HepG2 (cell line): ENCODE data around the gene MRNIP. TPM values are rescaled to one million over a fixed set of nuclear protein-coding genes. Genes with fewer than 3 reads are reported as not detected.

Experiments used
- ATAC-seq: fragments of 200-7000 bp; cut with Tn5 transposase; 3 replicates; pipeline ENCODE4 v1.9.1; 2020; ENCODE audit warnings: mild to moderate bottlenecking, moderate library complexity
- BruUV-seq: library from RNA; stranded (reverse); fragments of 400-500 nt; replicated peaks from 2 replicates; lab custom pipeline; 2021; lab: Mats Ljungman, UMichigan
- CTCF ChIA-PET: fragments of 300-600 bp; formaldehyde crosslinking; extraction: SDS; loops from one replicate; lab custom pipeline; 2021; ENCODE audit warnings: low total read pairs, inconsistent platforms, low intra/inter-chr PET ratio; lab: Yijun Ruan, JAX
- POLR2A ChIA-PET: fragments of 350-600 bp; sonication (Branson Sonifier 250); formaldehyde crosslinking; loops from one replicate; lab custom pipeline; 2020; ENCODE audit warnings: antibody characterized with exemption, inconsistent platforms; lab: Yijun Ruan, JAX
- DNase-seq: peaks from one replicate; pipeline ENCODE4 v3.0.0-alpha.2; 2015; ENCODE audit warnings: low spot score
- FAIRE-seq: peaks from 3 replicates; lab custom pipeline; 2011; peaks lifted over from hg19 to GRCh38; lab: Jason Lieb, UNC
- H2AFZ ChIP-seq: one replicate; pipeline ENCODE4 v1.6.1; 2011; ENCODE audit warnings: low read length, inconsistent platforms
- H3K27ac ChIP-seq: fragments of 300-600 bp; 3 replicates; pipeline ENCODE4 v1.8.0; 2011; ENCODE audit warnings: mixed run types, mild to moderate bottlenecking, mixed read lengths, low read length, inconsistent platforms; ENCODE audit not compliant: insufficient read depth; ENCODE audit errors: extremely low read length
- H3K27me3 ChIP-seq, 2 experiments: fragments of 200-600 bp in 1 of 2; 2 replicates in 1 of 2; 3 replicates in 1 of 2; pipeline versions ENCODE4 v1.6.0 to v1.8.0; 2011; ENCODE audit warnings: low read length in 2 of 2, mild to moderate bottlenecking in 2 of 2, moderate library complexity in 2 of 2, inconsistent platforms in 1 of 2; ENCODE audit not compliant: insufficient read depth in 2 of 2, control insufficient read depth in 1 of 2
- H3K36me3 ChIP-seq, 2 experiments: fragments of 200-600 bp in 1 of 2; replicated peaks in 1 of 2; 2 replicates in 1 of 2; 3 replicates in 1 of 2; pipeline versions ENCODE4 v1.5.1 to v1.8.0; 2011; ENCODE audit warnings: low read length in 2 of 2, inconsistent platforms in 1 of 2; ENCODE audit not compliant: insufficient read depth in 2 of 2, control insufficient read depth in 1 of 2
- H3K4me1 ChIP-seq: 2 replicates; pipeline ENCODE4 v1.5.1; 2012; ENCODE audit warnings: low read length, inconsistent platforms; ENCODE audit not compliant: insufficient read depth
- H3K4me2 ChIP-seq: 2 replicates; pipeline ENCODE4 v1.6.0; 2011; ENCODE audit warnings: low read depth, low read length, inconsistent platforms
- H3K4me3 ChIP-seq, 3 experiments: fragments of 200-600 bp in 1 of 3; sonication (generic), shearing (Covaris generic) in 1 of 3; replicated peaks in 1 of 3; 2 replicates each; pipeline ENCODE4 v1.5.1; 2011 to 2016; ENCODE audit warnings: low read length in 3 of 3, inconsistent platforms in 2 of 3, low read depth in 2 of 3, mild to moderate bottlenecking in 2 of 3, control low read depth in 1 of 3, mixed read lengths in 1 of 3; ENCODE audit not compliant: insufficient read depth in 1 of 3
- H3K79me2 ChIP-seq: one replicate; pipeline ENCODE4 v1.6.1; 2011; ENCODE audit warnings: low read length, inconsistent platforms; ENCODE audit not compliant: insufficient read depth
- H3K9ac ChIP-seq: 2 replicates; pipeline ENCODE4 v1.6.0; 2011; ENCODE audit warnings: mild to moderate bottlenecking, low read depth, low read length, inconsistent platforms; ENCODE audit not compliant: insufficient read depth
- H3K9me3 ChIP-seq: 2 replicates; pipeline ENCODE4 v1.5.1; 2012; ENCODE audit warnings: mild to moderate bottlenecking, low read length
- H4K20me1 ChIP-seq: 2 replicates; pipeline ENCODE4 v1.6.0; 2011; ENCODE audit warnings: inconsistent platforms, mild to moderate bottlenecking, low read length, moderate library complexity; ENCODE audit not compliant: insufficient read depth
- GATAD1 ChIP-seq: IDR thresholded peaks from 2 replicates; pipeline ENCODE4 v1.6.1; 2016; ENCODE audit warnings: missing genetic modification reagents, missing compliant biosample characterization
- GFI1 ChIP-seq: sonication (generic); formaldehyde crosslinking; IDR thresholded peaks from 2 replicates; pipeline ENCODE4 v1.5.0; 2020; ENCODE audit warnings: missing genetic modification reagents, mild to moderate bottlenecking, borderline replicate concordance
- KDM5B ChIP-seq: sonication (generic); formaldehyde crosslinking; IDR thresholded peaks from 2 replicates; pipeline ENCODE4 v1.4.0; 2020; ENCODE audit warnings: missing genetic modification reagents, mild to moderate bottlenecking, borderline replicate concordance
- NFE2L2 ChIP-seq: fragments of 150-350 bp; IDR thresholded peaks from 2 replicates; pipeline ENCODE4 v1.6.1; 2014; ENCODE audit warnings: low read length
- POLR2G ChIP-seq: fragments of 200-400 bp; formaldehyde crosslinking; IDR thresholded peaks from 2 replicates; pipeline ENCODE4 v1.6.1; 2018; ENCODE audit warnings: mild to moderate bottlenecking, low read depth, low read length, moderate library complexity
- RBM22 ChIP-seq: fragments of 200-400 bp; formaldehyde crosslinking; optimal IDR thresholded peaks from 2 replicates; pipeline ENCODE3; 2017; ENCODE audit warnings: mild to moderate bottlenecking, low read length, moderate library complexity
- ZNF451 ChIP-seq: sonication (generic); formaldehyde crosslinking; IDR thresholded peaks from 2 replicates; pipeline ENCODE4 v1.5.0; 2020; ENCODE audit warnings: mild to moderate bottlenecking, missing genetic modification reagents
- WGBS: methylation state at CpG from one replicate; pipeline ENCODE4 v1.1.6; 2017; ENCODE audit warnings: low lambda C conversion rate; 5-methylcytosine and 5-hydroxymethylcytosine counted together
- in situ Hi-C: cut with HindIII; loops from 2 replicates; pipeline ENCODE4 v1.10.0; 2017; ENCODE audit warnings: low pct_unique_long_range_greater_than_20kb; ENCODE audit not compliant: extremely low pct_ligation_motif_present
- intact Hi-C: fragments of 100-400 bp; cut with micrococcal nuclease; formaldehyde crosslinking; loops from one replicate; pipeline ENCODE4 v1.10.0; 2022; ENCODE audit not compliant: unreplicated experiment
- polyA plus RNA-seq, 8 experiments: library from polyadenylated mRNA; depleted of rRNA in 3 of 8; stranded (reverse) in 7 of 8; unstranded in 1 of 8; fragments of >200 nt; fragmentation: Illumina TruSeq in 4 of 8; extraction: Trizol in 4 of 8; gene quantifications; 2 replicates each; pipeline versions ENCODE4 v1.2.1 to v1.2.3, GENCODE V29; 2011 to 2016; ENCODE audit warnings: low read depth in 4 of 8, missing spikeins in 1 of 8, mixed read lengths in 1 of 8; ENCODE audit not compliant: insufficient read depth in 1 of 8
- total RNA-seq, 5 experiments: library from RNA; depleted of rRNA; stranded (reverse); fragments of >200 nt; fragmentation: Illumina TruSeq; extraction: Trizol; gene quantifications; 2 replicates each; pipeline ENCODE4 v1.2.3, GENCODE V29; 2016; ENCODE audit warnings: low read depth in 1 of 5
- TF ChIP-seq, protein P1 (sequence below): IDR thresholded peaks from 2 replicates; pipeline ENCODE4 v1.6.1; 2016; ENCODE audit warnings: low read depth, borderline replicate concordance
- TF ChIP-seq, protein P2 (sequence below): IDR thresholded peaks from 2 replicates; pipeline ENCODE4 v1.6.1; 2016; ENCODE audit warnings: low read depth, missing genetic modification reagents, missing compliant biosample characterization
- TF ChIP-seq, protein P3 (sequence below): sonication (generic); formaldehyde crosslinking; IDR thresholded peaks from 2 replicates; pipeline ENCODE4 v1.5.0; 2020; ENCODE audit warnings: missing genetic modification reagents, mild to moderate bottlenecking, borderline replicate concordance
- TF ChIP-seq, protein P4 (sequence below): sonication (generic); formaldehyde crosslinking; IDR thresholded peaks from 2 replicates; pipeline ENCODE4 v1.4.0; 2020; ENCODE audit warnings: missing genetic modification reagents
- TF ChIP-seq, protein P5 (sequence below): sonication (generic); formaldehyde crosslinking; IDR thresholded peaks from 2 replicates; pipeline ENCODE4 v1.5.1; 2020; ENCODE audit warnings: missing genetic modification reagents, mild to moderate bottlenecking, borderline replicate concordance

The MRNIP gene
- total and polyA plus RNA-seq, 2 of the 13 experiments (the other 11 are each of a cell fraction or from before 2014, with no cell fraction given), result 15.5 to 34.1 TPM

DNA sequence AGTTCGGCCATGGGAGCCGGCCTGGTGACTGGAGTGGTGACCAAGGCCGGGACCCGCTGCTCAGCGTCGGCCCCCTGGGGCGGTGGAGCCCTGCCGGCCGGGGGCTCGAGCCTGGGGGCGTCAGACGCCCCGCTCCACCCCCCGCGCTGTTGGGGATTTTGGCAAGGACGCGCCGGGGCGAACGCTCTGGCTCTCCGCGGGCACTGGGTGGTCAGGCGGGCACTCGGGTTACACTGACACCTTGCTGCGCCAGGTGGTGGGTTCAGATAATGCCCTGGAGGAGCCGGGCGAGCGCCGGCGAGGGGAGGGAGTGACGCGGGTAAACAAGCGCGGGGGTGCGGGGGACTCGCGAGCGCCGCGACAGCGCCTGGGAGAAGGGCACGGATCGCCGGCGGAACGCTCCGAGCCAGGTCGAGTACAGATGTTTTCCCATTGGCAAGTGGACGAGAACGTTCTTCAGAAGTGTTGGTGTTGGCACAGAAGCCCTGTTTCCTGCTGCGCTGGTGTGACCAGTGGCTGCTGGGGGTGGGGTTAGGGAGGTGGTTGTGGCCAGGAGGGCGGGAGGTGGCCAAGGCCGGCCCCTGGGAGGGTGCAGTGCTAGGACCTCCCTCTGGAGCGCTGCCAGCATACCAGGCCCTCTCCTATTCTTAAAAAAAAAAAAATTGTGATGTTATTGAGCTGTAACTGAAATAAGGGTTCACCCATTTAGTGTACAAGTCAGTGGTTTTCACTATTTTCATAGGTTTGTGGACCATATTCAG, 37.1 kb downstream of the MRNIP start:
- Histone ChIP-seq H3K4me3 (peak overlapping the region; percentile 97 to 99 (median 99)), H3K27me3 (no peaks in the 10 kb centered on the region), H3K9me3 (no peaks in the 10 kb centered on the region), H2AFZ (no peak overlapping the region), H3K27ac (peak overlapping the region; percentile 99), H3K4me1 (peaks cover 78% of the 10 kb centered on the region), H3K4me2 (peak overlapping the region; percentile 92), H4K20me1 (peaks cover 50% of the 10 kb centered on the region), H3K36me3 (peaks cover 12 to 26% of the 10 kb centered on the region in 2 experiments), H3K9ac (peak overlapping the region; percentile 100), H3K79me2 (peaks cover 49% of the 10 kb centered on the region)
- ChIA-PET POLR2A (interaction anchor here (0.6 to 5.3 kb wide), 21 partner anchors 9 to 198 kb away, joined by 3 to 115 read pairs (median 6); partner anchors contain the start of genes HNRNPH1, MGAT4B and MRNIP), CTCF (no interaction called here)
- FAIRE-seq (peak; percentile 66), DNase-seq (peak; percentile 80), ATAC-seq (peak; percentile 48)
- 4% methylated on average over 5 of the region's 54 CpGs for WGBS
- intact Hi-C loops, result no loop called here
- in situ Hi-C loops, result no loop called here
- BruUV-seq, result no TSS peak
- TF ChIP-seq, protein P1, sequence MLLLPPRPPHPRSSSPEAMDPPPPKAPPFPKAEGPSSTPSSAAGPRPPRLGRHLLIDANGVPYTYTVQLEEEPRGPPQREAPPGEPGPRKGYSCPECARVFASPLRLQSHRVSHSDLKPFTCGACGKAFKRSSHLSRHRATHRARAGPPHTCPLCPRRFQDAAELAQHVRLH (CRISPR knock-in tag), result peak; percentile 27; the same call in 1 of the 2 replicates
- TF ChIP-seq, protein P2, sequence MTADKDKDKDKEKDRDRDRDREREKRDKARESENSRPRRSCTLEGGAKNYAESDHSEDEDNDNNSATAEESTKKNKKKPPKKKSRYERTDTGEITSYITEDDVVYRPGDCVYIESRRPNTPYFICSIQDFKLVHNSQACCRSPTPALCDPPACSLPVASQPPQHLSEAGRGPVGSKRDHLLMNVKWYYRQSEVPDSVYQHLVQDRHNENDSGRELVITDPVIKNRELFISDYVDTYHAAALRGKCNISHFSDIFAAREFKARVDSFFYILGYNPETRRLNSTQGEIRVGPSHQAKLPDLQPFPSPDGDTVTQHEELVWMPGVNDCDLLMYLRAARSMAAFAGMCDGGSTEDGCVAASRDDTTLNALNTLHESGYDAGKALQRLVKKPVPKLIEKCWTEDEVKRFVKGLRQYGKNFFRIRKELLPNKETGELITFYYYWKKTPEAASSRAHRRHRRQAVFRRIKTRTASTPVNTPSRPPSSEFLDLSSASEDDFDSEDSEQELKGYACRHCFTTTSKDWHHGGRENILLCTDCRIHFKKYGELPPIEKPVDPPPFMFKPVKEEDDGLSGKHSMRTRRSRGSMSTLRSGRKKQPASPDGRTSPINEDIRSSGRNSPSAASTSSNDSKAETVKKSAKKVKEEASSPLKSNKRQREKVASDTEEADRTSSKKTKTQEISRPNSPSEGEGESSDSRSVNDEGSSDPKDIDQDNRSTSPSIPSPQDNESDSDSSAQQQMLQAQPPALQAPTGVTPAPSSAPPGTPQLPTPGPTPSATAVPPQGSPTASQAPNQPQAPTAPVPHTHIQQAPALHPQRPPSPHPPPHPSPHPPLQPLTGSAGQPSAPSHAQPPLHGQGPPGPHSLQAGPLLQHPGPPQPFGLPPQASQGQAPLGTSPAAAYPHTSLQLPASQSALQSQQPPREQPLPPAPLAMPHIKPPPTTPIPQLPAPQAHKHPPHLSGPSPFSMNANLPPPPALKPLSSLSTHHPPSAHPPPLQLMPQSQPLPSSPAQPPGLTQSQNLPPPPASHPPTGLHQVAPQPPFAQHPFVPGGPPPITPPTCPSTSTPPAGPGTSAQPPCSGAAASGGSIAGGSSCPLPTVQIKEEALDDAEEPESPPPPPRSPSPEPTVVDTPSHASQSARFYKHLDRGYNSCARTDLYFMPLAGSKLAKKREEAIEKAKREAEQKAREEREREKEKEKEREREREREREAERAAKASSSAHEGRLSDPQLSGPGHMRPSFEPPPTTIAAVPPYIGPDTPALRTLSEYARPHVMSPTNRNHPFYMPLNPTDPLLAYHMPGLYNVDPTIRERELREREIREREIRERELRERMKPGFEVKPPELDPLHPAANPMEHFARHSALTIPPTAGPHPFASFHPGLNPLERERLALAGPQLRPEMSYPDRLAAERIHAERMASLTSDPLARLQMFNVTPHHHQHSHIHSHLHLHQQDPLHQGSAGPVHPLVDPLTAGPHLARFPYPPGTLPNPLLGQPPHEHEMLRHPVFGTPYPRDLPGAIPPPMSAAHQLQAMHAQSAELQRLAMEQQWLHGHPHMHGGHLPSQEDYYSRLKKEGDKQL, result no peak
- TF ChIP-seq ZNF451 (CRISPR knock-in tag) (0 out of 2 replicates have a peak, but pooled peaks have one; percentile 35), KDM5B (no peak; the same call in 1 of the 2 replicates), NFE2L2 (no peak), POLR2G (no peak; the same call in 1 of the 2 replicates), RBM22 (peak; percentile 68), GATAD1 (CRISPR knock-in tag) (no peak), GFI1 (CRISPR knock-in tag) (0 out of 2 replicates have a peak, but pooled peaks have one; percentile 41)
- TF ChIP-seq, protein P3, sequence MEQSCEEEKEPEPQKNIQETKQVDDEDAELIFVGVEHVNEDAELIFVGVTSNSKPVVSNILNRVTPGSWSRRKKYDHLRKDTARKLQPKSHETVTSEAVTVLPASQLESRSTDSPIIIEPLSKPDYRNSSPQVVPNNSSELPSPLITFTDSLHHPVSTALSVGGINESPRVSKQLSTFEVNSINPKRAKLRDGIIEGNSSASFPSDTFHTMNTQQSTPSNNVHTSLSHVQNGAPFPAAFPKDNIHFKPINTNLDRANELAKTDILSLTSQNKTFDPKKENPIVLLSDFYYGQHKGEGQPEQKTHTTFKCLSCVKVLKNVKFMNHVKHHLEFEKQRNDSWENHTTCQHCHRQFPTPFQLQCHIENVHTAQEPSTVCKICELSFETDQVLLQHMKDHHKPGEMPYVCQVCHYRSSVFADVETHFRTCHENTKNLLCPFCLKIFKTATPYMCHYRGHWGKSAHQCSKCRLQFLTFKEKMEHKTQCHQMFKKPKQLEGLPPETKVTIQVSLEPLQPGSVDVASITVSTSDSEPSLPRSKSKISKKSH (CRISPR knock-in tag), result 0 out of 2 replicates have a peak, but pooled peaks have one; percentile 3
- TF ChIP-seq, protein P4, sequence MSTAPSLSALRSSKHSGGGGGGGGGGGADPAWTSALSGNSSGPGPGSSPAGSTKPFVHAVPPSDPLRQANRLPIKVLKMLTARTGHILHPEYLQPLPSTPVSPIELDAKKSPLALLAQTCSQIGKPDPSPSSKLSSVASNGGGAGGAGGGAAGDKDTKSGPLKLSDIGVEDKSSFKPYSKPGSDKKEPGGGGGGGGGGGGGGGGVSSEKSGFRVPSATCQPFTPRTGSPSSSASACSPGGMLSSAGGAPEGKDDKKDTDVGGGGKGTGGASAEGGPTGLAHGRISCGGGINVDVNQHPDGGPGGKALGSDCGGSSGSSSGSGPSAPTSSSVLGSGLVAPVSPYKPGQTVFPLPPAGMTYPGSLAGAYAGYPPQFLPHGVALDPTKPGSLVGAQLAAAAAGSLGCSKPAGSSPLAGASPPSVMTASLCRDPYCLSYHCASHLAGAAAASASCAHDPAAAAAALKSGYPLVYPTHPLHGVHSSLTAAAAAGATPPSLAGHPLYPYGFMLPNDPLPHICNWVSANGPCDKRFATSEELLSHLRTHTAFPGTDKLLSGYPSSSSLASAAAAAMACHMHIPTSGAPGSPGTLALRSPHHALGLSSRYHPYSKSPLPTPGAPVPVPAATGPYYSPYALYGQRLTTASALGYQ (CRISPR knock-in tag), result peak; percentile 45; the same call in 1 of the 2 replicates
- TF ChIP-seq, protein P5, sequence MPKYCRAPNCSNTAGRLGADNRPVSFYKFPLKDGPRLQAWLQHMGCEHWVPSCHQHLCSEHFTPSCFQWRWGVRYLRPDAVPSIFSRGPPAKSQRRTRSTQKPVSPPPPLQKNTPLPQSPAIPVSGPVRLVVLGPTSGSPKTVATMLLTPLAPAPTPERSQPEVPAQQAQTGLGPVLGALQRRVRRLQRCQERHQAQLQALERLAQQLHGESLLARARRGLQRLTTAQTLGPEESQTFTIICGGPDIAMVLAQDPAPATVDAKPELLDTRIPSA (CRISPR knock-in tag), result 0 out of 2 replicates have a peak, but pooled peaks have one; percentile 77
